GM12878 (cell line): ENCODE measurements around the gene TMEM235. TPM values are rescaled to one million over a fixed set of nuclear protein-coding genes. Genes with fewer than 3 reads are reported as not detected.

Source experiments
- ATAC-seq: fragments of 200-7000 bp; cut with Tn5 transposase; 3 replicates; pipeline ENCODE4 v1.9.1; 2020; ENCODE audit warnings: mild to moderate bottlenecking, moderate library complexity
- BruUV-seq: library from RNA; stranded (reverse); fragments of 400-500 nt; replicated peaks from 2 replicates; lab custom pipeline; 2021; lab: Mats Ljungman, UMichigan
- CTCF ChIA-PET: fragments of 300-600 bp; sonication (Branson Sonifier 250); formaldehyde crosslinking; extraction: SDS; loops from one replicate; lab custom pipeline; 2021; ENCODE audit warnings: inconsistent platforms; lab: Yijun Ruan, JAX
- POLR2A ChIA-PET: fragments of 350-600 bp; formaldehyde crosslinking; extraction: SDS; loops from one replicate; lab custom pipeline; 2021; ENCODE audit warnings: inconsistent platforms; lab: Charles Lee
- RAD21 ChIA-PET: fragments of 300-600 bp; sonication (Branson Sonifier 250); formaldehyde crosslinking; loops from one replicate; lab custom pipeline; 2023; ENCODE audit warnings: antibody characterized with exemption; ENCODE audit not compliant: unreplicated experiment; lab: Charles Lee
- SMC1A ChIA-PET: fragments of 300-600 bp; sonication (Branson Sonifier 250); formaldehyde crosslinking; loops from one replicate; lab custom pipeline; 2023; ENCODE audit not compliant: unreplicated experiment, uncharacterized antibody; lab: Charles Lee
- DNase-seq: peaks from one replicate; pipeline ENCODE4 v3.0.0-alpha.2; 2011; ENCODE audit warnings: low read depth, low spot score
- FAIRE-seq: peaks from 3 replicates; lab custom pipeline; 2011; peaks lifted over from hg19 to GRCh38; lab: Jason Lieb, UNC
- H2AFZ ChIP-seq: 2 replicates; pipeline ENCODE4 v1.6.0; 2011; ENCODE audit warnings: low read depth, low read length, control low read depth; ENCODE audit not compliant: control insufficient read depth
- H3K27ac ChIP-seq: 2 replicates; pipeline ENCODE4 v1.5.1; 2011; ENCODE audit warnings: control low read depth; ENCODE audit not compliant: control insufficient read depth, insufficient read depth
- H3K27me3 ChIP-seq, 2 experiments: replicated peaks in 1 of 2; 2 replicates each; pipeline versions ENCODE4 v1.6.0 to v1.6.1; 2011; ENCODE audit warnings: low read length in 1 of 2; ENCODE audit not compliant: control insufficient read depth in 2 of 2, insufficient read depth in 2 of 2
- H3K36me3 ChIP-seq, 2 experiments: 2 replicates each; pipeline ENCODE4 v1.5.1; 2011; ENCODE audit warnings: low read length in 1 of 2; ENCODE audit not compliant: control insufficient read depth in 2 of 2, insufficient read depth in 2 of 2
- H3K4me1 ChIP-seq: 2 replicates; pipeline ENCODE4 v1.6.1; 2011; ENCODE audit warnings: mild to moderate bottlenecking, low read length, moderate library complexity, mixed read lengths; ENCODE audit not compliant: control insufficient read depth, insufficient read depth
- H3K4me2 ChIP-seq: 2 replicates; pipeline ENCODE4 v1.6.0; 2011; ENCODE audit warnings: control low read depth; ENCODE audit not compliant: control insufficient read depth, insufficient read depth
- H3K4me3 ChIP-seq: fragments of 200-600 bp; sonication (generic); 2 replicates; pipeline ENCODE4 v1.5.1; 2016
- H3K79me2 ChIP-seq: 2 replicates; pipeline ENCODE4 v1.6.0; 2011; ENCODE audit warnings: low read length; ENCODE audit not compliant: control insufficient read depth, insufficient read depth
- H3K9ac ChIP-seq: 2 replicates; pipeline ENCODE4 v1.8.0; 2011; ENCODE audit warnings: low read length, control low read depth, mixed read lengths; ENCODE audit not compliant: control insufficient read depth, insufficient read depth
- H3K9me3 ChIP-seq: replicated peaks from 3 replicates; pipeline ENCODE4 v1.5.1; 2011; ENCODE audit warnings: mild to moderate bottlenecking, low read length; ENCODE audit not compliant: control insufficient read depth, insufficient read depth
- H4K20me1 ChIP-seq: 2 replicates; pipeline ENCODE4 v1.6.0; 2011; ENCODE audit not compliant: control insufficient read depth, insufficient read depth
- CBX5 ChIP-seq: sonication (generic); IDR thresholded peaks from 2 replicates; pipeline ENCODE4 v1.6.1; 2016; ENCODE audit warnings: low read depth, moderate library complexity, mild to moderate bottlenecking, inconsistent platforms
- ETV6 ChIP-seq, 2 experiments: fragments of 450-650 bp in 1 of 2; IDR thresholded peaks in 1 of 2; conservative IDR thresholded peaks in 1 of 2; 2 replicates each; pipeline ENCODE4 v1.6.1; 2014; ENCODE audit warnings: antibody characterized with exemption in 1 of 2, borderline replicate concordance in 1 of 2, low read depth in 1 of 2, mild to moderate bottlenecking in 1 of 2, moderate library complexity in 1 of 2
- GATAD2B ChIP-seq: fragments of 450-650 bp; conservative IDR thresholded peaks from 2 replicates; pipeline ENCODE4 v1.6.1; 2017; ENCODE audit warnings: low read depth, mild to moderate bottlenecking, moderate library complexity
- NFIC ChIP-seq: IDR thresholded peaks from 2 replicates; pipeline ENCODE4 v1.6.1; 2012; ENCODE audit warnings: low read depth, mild to moderate bottlenecking, inconsistent platforms, low read length, moderate library complexity
- NFYB ChIP-seq: IDR thresholded peaks from 2 replicates; pipeline ENCODE4 v1.6.1; 2011; ENCODE audit warnings: low read depth, mild to moderate bottlenecking, low read length, improper control_type of control experiment, moderate library complexity; ENCODE audit not compliant: insufficient read depth
- NR2C1 ChIP-seq: fragments of 450-650 bp; IDR thresholded peaks from 2 replicates; pipeline ENCODE4 v1.6.1; 2017; ENCODE audit warnings: antibody characterized with exemption, mild to moderate bottlenecking, moderate library complexity
- PAX8 ChIP-seq: fragments of 450-650 bp; IDR thresholded peaks from 2 replicates; pipeline ENCODE4 v1.6.1; 2017; ENCODE audit warnings: mild to moderate bottlenecking, moderate library complexity
- RAD21 ChIP-seq: IDR thresholded peaks from 2 replicates; pipeline ENCODE4 v1.6.1; 2011; ENCODE audit warnings: mild to moderate bottlenecking, low read depth, low read length, moderate library complexity; ENCODE audit not compliant: insufficient read depth
- RB1 ChIP-seq: fragments of 450-650 bp; formaldehyde crosslinking; IDR thresholded peaks from 2 replicates; pipeline ENCODE4 v1.6.1; 2017; ENCODE audit warnings: mild to moderate bottlenecking, borderline replicate concordance
- SUPT20H ChIP-seq: IDR thresholded peaks from 2 replicates; pipeline ENCODE4 v1.6.1; 2011; ENCODE audit warnings: low read depth, mild to moderate bottlenecking, low read length, moderate library complexity, borderline replicate concordance; ENCODE audit not compliant: control insufficient read depth
- TCF12 ChIP-seq: IDR thresholded peaks from 2 replicates; pipeline ENCODE4 v1.6.1; 2011; ENCODE audit warnings: low read depth, mild to moderate bottlenecking, low read length
- TCF3 ChIP-seq: IDR thresholded peaks from 2 replicates; pipeline ENCODE4 v1.6.1; 2012; ENCODE audit warnings: low read depth, mild to moderate bottlenecking, low read length, borderline replicate concordance; ENCODE audit not compliant: insufficient read depth
- ZNF24 ChIP-seq: fragments of 450-650 bp; IDR thresholded peaks from 2 replicates; pipeline ENCODE4 v1.6.1; 2017; ENCODE audit warnings: antibody characterized with exemption, mild to moderate bottlenecking
- WGBS: methylation state at CpG from one replicate; pipeline ENCODE4 v1.1.6; 2016; ENCODE audit warnings: low lambda C conversion rate; ENCODE audit not compliant: insufficient replicate concordance, insufficient coverage; ENCODE audit errors: missing lambda C conversion rate; 5-methylcytosine and 5-hydroxymethylcytosine counted together
- in situ Hi-C: fragments of 300-500 bp; cut with MboI; formaldehyde crosslinking; loops from 9 replicates; pipeline ENCODE4 v1.14.3; 2018; ENCODE audit warnings: mixed read lengths
- intact Hi-C: fragments of 100-400 bp; cut with micrococcal nuclease; formaldehyde crosslinking; loops from one replicate; pipeline ENCODE4 v1.14.2; 2022; ENCODE audit not compliant: unreplicated experiment
- polyA plus RNA-seq, 11 experiments: library from polyadenylated mRNA; depleted of rRNA in 4 of 11; unstranded in 6 of 11; stranded (reverse) in 5 of 11; fragments of >200 nt; fragmentation: Nextera tagmentation in 4 of 11; fragmentation: Illumina TruSeq in 1 of 11; extraction: Ambion mirVana in 4 of 11; extraction: Trizol in 1 of 11; gene quantifications; 1 replicate in 1 of 11; 2 replicates in 10 of 11; pipeline versions ENCODE4 v1.2.1 to v1.2.3, GENCODE V29; 2011 to 2016; ENCODE audit warnings: inconsistent platforms in 2 of 11, missing spikeins in 2 of 11, low read depth in 1 of 11
- total RNA-seq, 4 experiments: library from RNA; depleted of rRNA in 3 of 4; stranded (reverse); fragments of >200 nt in 3 of 4; fragmentation: Illumina TruSeq in 1 of 4; extraction: Trizol in 1 of 4; gene quantifications; 2 replicates each; pipeline versions ENCODE4 v1.2.1 to v1.2.3, GENCODE V29; 2013 to 2021

TMEM235 gene
- total and polyA plus RNA-seq, 10 of the 15 experiments (the other 5 are each of a cell fraction or from before 2014, with no cell fraction given): not detected

DNA sequence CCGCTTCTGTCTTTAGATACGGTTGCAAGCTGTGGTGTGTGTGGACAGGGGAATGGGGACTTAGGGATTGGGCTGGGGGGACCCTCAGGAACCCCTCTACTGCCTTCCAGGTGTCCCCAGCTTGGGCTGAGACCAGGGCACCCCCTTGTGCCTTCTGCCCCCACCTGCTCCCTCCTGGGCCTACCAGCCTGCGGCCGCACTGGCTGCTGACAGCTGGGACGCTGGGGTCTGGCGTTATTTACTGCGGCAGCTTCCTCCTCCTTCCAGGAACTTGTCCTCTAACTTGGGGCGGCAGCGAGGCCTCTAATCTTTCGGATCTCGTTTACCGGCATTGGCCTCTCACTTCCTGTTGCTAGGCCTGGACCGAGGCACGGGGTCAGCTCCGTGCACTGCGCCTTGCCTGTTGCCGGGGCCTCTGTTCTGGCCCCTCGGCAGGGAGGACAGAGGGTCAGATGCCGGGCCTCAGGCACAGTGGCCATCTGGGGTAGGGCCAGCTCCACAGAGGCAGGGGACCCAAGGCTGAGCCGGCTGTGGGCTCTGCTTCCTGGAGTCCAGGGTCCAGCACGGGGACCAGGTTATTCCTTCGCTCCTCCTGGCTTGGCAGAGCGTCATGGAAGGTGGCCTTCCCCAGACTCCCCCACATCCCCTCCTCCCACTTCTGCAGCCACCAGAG lies 31.8 kb downstream of the TMEM235 start:
- CTCF ChIA-PET: interaction anchor here (1.2 kb wide), 1 partner anchor 178 kb away, joined by 4 read pairs; no protein-coding TSS in a partner anchor
- TF ChIP-seq TCF12: 0 out of 2 replicates have a peak, but pooled peaks have one; percentile 48
- TF ChIP-seq ETV6 (conservative IDR thresholded peaks at IDR 0.05 in 1 of 2, IDR thresholded peaks at IDR 0.05 in 1 of 2; ENCODE audit: borderline replicate concordance in 1 of 2, low read depth in 1 of 2): peak in 1 of 2 experiments; percentile 82; a peak in 2 of 4 replicates
- TF ChIP-seq TCF3: 0 out of 2 replicates have a peak, but pooled peaks have one; percentile 69
- no peak for TF ChIP-seq GATAD2B
- ATAC-seq: peak; percentile 26; the same call in 2 of the 3 replicates
- H3K36me3 ChIP-seq: no peaks in the 10 kb centered on the region
- FAIRE-seq: no peak
- no peak overlapping the region for H3K4me3 ChIP-seq
- no peak overlapping the region for H3K27ac ChIP-seq
- in situ Hi-C loops: no loop called here
- DNase-seq: no peak
- no peaks in the 10 kb centered on the region for H4K20me1 ChIP-seq
- no peaks in the 10 kb centered on the region for H3K27me3 ChIP-seq
- WGBS: 34% methylated on average over 23 of the region's 23 CpGs
- H3K4me1 ChIP-seq: peaks cover 17% of the 10 kb centered on the region
- SMC1A ChIA-PET: interaction anchor here (0.8 kb wide), 1 partner anchor 25 kb away, joined by 3 read pairs; no protein-coding TSS in a partner anchor
- RAD21 ChIA-PET: interaction anchor here (0.9 kb wide), 1 partner anchor 12 kb away, joined by 3 read pairs; no protein-coding TSS in a partner anchor
- intact Hi-C loops: no loop called here
- H3K4me2 ChIP-seq: no peak overlapping the region
- no peaks in the 10 kb centered on the region for H3K9me3 ChIP-seq
- POLR2A ChIA-PET: no interaction called here
- H3K9ac ChIP-seq: no peak overlapping the region
- no TSS peak for BruUV-seq
- peak overlapping the region; percentile 37 for H2AFZ ChIP-seq
- H3K79me2 ChIP-seq: no peaks in the 10 kb centered on the region

DNA sequence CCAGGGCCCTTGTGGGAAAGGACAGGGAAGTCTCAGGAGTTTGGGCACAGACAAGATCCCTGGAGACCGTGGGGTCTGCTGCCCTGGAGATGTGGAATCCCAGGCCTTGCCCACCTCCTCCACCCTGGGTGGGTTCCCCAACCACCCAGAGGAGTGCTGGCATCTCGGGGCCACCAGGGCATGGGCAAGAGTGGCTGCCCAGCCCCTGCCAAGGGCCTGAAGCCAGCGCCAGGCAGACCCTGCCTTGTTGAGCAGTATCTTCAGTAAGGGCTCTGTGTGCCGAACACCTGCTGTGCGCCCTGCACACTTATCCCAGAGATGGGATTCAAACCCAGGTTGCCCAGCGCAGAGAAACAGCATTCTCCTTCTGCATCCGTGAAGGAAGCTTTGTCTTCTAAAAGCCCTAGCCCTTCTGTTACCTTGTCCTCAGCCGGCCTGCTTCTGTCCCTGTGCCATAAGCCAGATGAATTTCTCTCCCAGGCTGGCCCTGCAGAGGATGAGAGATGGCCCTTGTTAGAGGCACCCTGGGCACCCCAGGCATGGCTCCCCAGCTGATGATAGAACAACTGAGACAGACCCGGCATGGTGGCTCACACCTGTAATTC lies 32.4 kb downstream of the TMEM235 start:
- Histone ChIP-seq H3K4me1 (peaks cover 10% of the 10 kb centered on the region), H3K36me3 (no peaks in the 10 kb centered on the region), H3K9ac (no peak overlapping the region), H3K4me2 (no peak overlapping the region), H3K27ac (no peak overlapping the region), H3K4me3 (no peak overlapping the region), H3K9me3 (no peaks in the 10 kb centered on the region), H2AFZ (no peak overlapping the region), H4K20me1 (no peaks in the 10 kb centered on the region), H3K79me2 (no peaks in the 10 kb centered on the region), H3K27me3 (no peaks in the 10 kb centered on the region)
- intact Hi-C loops: no loop called here
- ATAC-seq (no peak), DNase-seq (no peak), FAIRE-seq (no peak)
- in situ Hi-C loops: no loop called here
- TF ChIP-seq NFYB (no peak), NR2C1 (no peak), SUPT20H (no peak), RB1 (no peak), CBX5 (no peak), NFIC (no peak), RAD21 (no peak), ZNF24 (no peak), GATAD2B (no peak), PAX8 (no peak)
- BruUV-seq: no TSS peak
- SMC1A ChIA-PET: no interaction called here
- CTCF ChIA-PET: interaction anchor here (1.2 kb wide), 1 partner anchor 179 kb away, joined by 4 read pairs; no protein-coding TSS in a partner anchor
- RAD21 ChIA-PET: no interaction called here
- POLR2A ChIA-PET: no interaction called here
- WGBS: 53% methylated on average over 9 of the region's 9 CpGs
